Endodermal cell (in vitro differentiated cells): ENCODE measurements around the gene COLGALT1. TPM values are rescaled to one million over a fixed set of nuclear protein-coding genes. Genes with fewer than 3 reads are reported as not detected.

ENCODE experiments used
- DNase-seq: peaks from one replicate; pipeline ENCODE4 v3.0.0-alpha.2; 2017
- H3K27ac ChIP-seq: 2 replicates; pipeline ENCODE4 v1.5.1; 2013; ENCODE audit warnings: mild to moderate bottlenecking, low read depth, low read length, moderate library complexity
- H3K27me3 ChIP-seq: 2 replicates; pipeline ENCODE4 v1.6.1; 2013; ENCODE audit warnings: mild to moderate bottlenecking, low read length, moderate library complexity; ENCODE audit not compliant: insufficient read depth, control insufficient read depth, poor library complexity, severe bottlenecking
- H3K36me3 ChIP-seq: 2 replicates; pipeline ENCODE4 v1.7.0; 2013; ENCODE audit warnings: mild to moderate bottlenecking, low read length, moderate library complexity; ENCODE audit not compliant: control insufficient read depth, insufficient read depth
- H3K4me1 ChIP-seq: one replicate; pipeline ENCODE4 v1.7.0; 2013; ENCODE audit warnings: low read length; ENCODE audit not compliant: control insufficient read depth, insufficient read depth
- H3K4me3 ChIP-seq: 2 replicates; pipeline ENCODE4 v1.5.1; 2013; ENCODE audit warnings: mild to moderate bottlenecking, low read length, moderate library complexity
- H3K9ac ChIP-seq: 2 replicates; pipeline ENCODE4 v1.6.1; 2013; ENCODE audit warnings: mild to moderate bottlenecking, low read length, moderate library complexity; ENCODE audit not compliant: poor library complexity, severe bottlenecking; ENCODE audit errors: extremely low read depth
- H3K9me3 ChIP-seq: 2 replicates; pipeline ENCODE4 v1.6.1; 2013; ENCODE audit warnings: mild to moderate bottlenecking, low read length, moderate library complexity; ENCODE audit not compliant: control insufficient read depth
- H3K27ac Mint-ChIP-seq: 2 replicates; pipeline ENCODE4 v1.8.0; 2020; ENCODE audit warnings: mixed read lengths
- H3K27me3 Mint-ChIP-seq: 2 replicates; pipeline ENCODE4 v1.8.0; 2021; ENCODE audit warnings: mild to moderate bottlenecking, mixed read lengths; ENCODE audit not compliant: insufficient read depth
- H3K36me3 Mint-ChIP-seq: 2 replicates; pipeline ENCODE4 v1.8.0; 2020; ENCODE audit warnings: low read depth, mixed read lengths
- H3K4me1 Mint-ChIP-seq: 2 replicates; pipeline ENCODE4 v1.8.0; 2020; ENCODE audit warnings: mixed read lengths
- H3K4me3 Mint-ChIP-seq: 2 replicates; pipeline ENCODE4 v1.8.0; 2020; ENCODE audit warnings: mild to moderate bottlenecking, moderate library complexity, mixed read lengths
- H3K9me3 Mint-ChIP-seq: 2 replicates; pipeline ENCODE4 v1.8.0; 2020; ENCODE audit warnings: mild to moderate bottlenecking, mixed read lengths
- WGBS, 2 experiments: methylation state at CpG; one replicate each; pipeline versions ENCODE4 v1.1.5 to v1.1.7; 2013; ENCODE audit warnings: missing lambda C conversion rate in 2 of 2, mixed read lengths in 1 of 2; ENCODE audit not compliant: insufficient coverage in 1 of 2, insufficient read length in 1 of 2; 5-methylcytosine and 5-hydroxymethylcytosine counted together
- total RNA-seq, 2 donors: library from RNA; stranded (reverse); fragmentation: NEBNext Ultra II Directional in 1 of 2; extraction: Animal tissue kit (Norgen Biotek cat#: 25700) in 1 of 2; gene quantifications; 2 replicates in 1 of 2; 3 replicates in 1 of 2; pipeline ENCODE4 v1.2.1, GENCODE V29; 2021
- TF ChIP-seq, protein P1 (sequence below): fragments of 200-600 bp; sonication (generic); conservative IDR thresholded peaks from 2 replicates; pipeline ENCODE4 v1.5.0; 2021; ENCODE audit warnings: antibody characterized with exemption, mild to moderate bottlenecking

Gene COLGALT1
- total RNA-seq, 2 donors from 2014 or later = 61.2 to 68.3 TPM

- Histone ChIP-seq H3K4me3 (no peak overlapping the region), H3K27ac (no peak overlapping the region), H3K27me3 (no peaks in the 10 kb centered on the region), H3K9me3 (no peaks in the 10 kb centered on the region), H3K9ac (no peak overlapping the region), H3K4me1 (no peaks in the 10 kb centered on the region), H3K36me3 (no peaks in the 10 kb centered on the region)
- Mint-ChIP-seq H3K4me3 (no peak overlapping the region), H3K36me3 (peaks cover 19% of the 10 kb centered on the region), H3K9me3 (peaks cover 4% of the 10 kb centered on the region), H3K27me3 (no peaks in the 10 kb centered on the region), H3K27ac (no peak overlapping the region), H3K4me1 (no peaks in the 10 kb centered on the region)
- WGBS, 2 experiments = 95% methylated on average over 2 of the region's 2 CpGs; no CpG with 5 or more reads in 1 of the 2 experiments
- TF ChIP-seq, protein P1, sequence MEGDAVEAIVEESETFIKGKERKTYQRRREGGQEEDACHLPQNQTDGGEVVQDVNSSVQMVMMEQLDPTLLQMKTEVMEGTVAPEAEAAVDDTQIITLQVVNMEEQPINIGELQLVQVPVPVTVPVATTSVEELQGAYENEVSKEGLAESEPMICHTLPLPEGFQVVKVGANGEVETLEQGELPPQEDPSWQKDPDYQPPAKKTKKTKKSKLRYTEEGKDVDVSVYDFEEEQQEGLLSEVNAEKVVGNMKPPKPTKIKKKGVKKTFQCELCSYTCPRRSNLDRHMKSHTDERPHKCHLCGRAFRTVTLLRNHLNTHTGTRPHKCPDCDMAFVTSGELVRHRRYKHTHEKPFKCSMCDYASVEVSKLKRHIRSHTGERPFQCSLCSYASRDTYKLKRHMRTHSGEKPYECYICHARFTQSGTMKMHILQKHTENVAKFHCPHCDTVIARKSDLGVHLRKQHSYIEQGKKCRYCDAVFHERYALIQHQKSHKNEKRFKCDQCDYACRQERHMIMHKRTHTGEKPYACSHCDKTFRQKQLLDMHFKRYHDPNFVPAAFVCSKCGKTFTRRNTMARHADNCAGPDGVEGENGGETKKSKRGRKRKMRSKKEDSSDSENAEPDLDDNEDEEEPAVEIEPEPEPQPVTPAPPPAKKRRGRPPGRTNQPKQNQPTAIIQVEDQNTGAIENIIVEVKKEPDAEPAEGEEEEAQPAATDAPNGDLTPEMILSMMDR = no peak
- DNase-seq = no peak
Measured at GRCh38 chr19:17618936-17619335, 63.5 kb downstream of the COLGALT1 start.

GRCh38 chr19:17620696-17621095 is 65.2 kb downstream of the COLGALT1 start:
- Histone ChIP-seq H3K9ac (no peak overlapping the region), H3K9me3 (no peaks in the 10 kb centered on the region), H3K36me3 (no peaks in the 10 kb centered on the region), H3K4me3 (no peak overlapping the region), H3K27ac (no peak overlapping the region), H3K4me1 (no peaks in the 10 kb centered on the region), H3K27me3 (no peaks in the 10 kb centered on the region)
- peaks cover 26% of the 10 kb centered on the region for H3K36me3 Mint-ChIP-seq
- no peak for DNase-seq
- no peak overlapping the region for H3K27ac Mint-ChIP-seq
- H3K9me3 Mint-ChIP-seq = peaks cover 4% of the 10 kb centered on the region
- 100% methylated on average over 1 of the region's 1 CpG; no CpG with 5 or more reads in 1 of the 2 experiments for WGBS, 2 experiments
- TF ChIP-seq, protein P1 = no peak
- H3K4me1 Mint-ChIP-seq = no peaks in the 10 kb centered on the region
- no peaks in the 10 kb centered on the region for H3K27me3 Mint-ChIP-seq
- no peak overlapping the region for H3K4me3 Mint-ChIP-seq

- 88 to 95% methylated on average over 9 to 28 of the region's 31 CpGs for WGBS, 2 experiments
- DNase-seq = no peak
- peaks cover 26% of the 10 kb centered on the region for H3K36me3 Mint-ChIP-seq
Measured at GRCh38 chr19:17623224-17623935, 67.9 kb downstream of the COLGALT1 start.

More at GRCh38 chr19:17623224-17623935, 67.9 kb downstream of the COLGALT1 start:
- TF ChIP-seq, protein P1 = no peak
- Mint-ChIP-seq H3K4me1 (no peaks in the 10 kb centered on the region), H3K27me3 (no peaks in the 10 kb centered on the region), H3K27ac (no peak overlapping the region), H3K9me3 (peaks cover 4% of the 10 kb centered on the region), H3K4me3 (no peak overlapping the region)
- no peaks in the 10 kb centered on the region for H3K36me3 ChIP-seq
- H3K27me3 ChIP-seq = no peaks in the 10 kb centered on the region
- no peaks in the 10 kb centered on the region for H3K4me1 ChIP-seq
- H3K27ac ChIP-seq = no peak overlapping the region
- no peak overlapping the region for H3K9ac ChIP-seq
- no peak overlapping the region for H3K4me3 ChIP-seq
- H3K9me3 ChIP-seq = no peaks in the 10 kb centered on the region
